Activated T-cell treated with anti-CD3 and anti-CD28 coated beads, Interleukin-2, amount 50 U/mL, for 72 hours (primary cell): ENCODE data around the gene LBH. TPM values are rescaled to one million over a fixed set of nuclear protein-coding genes. Genes with fewer than 3 reads are reported as not detected.

ENCODE experiments used
- ATAC-seq, 2 donors: fragments of 150-1000 bp; cut with Tn5 transposase; replicated peaks in 1 of 2; 2 replicates each; pipeline ENCODE4 v1.10.0; 2021; ENCODE audit warnings: moderate library complexity in 2 of 2, mild to moderate bottlenecking in 1 of 2
- DNase-seq, 2 donors: peaks; one replicate each; pipeline ENCODE4 v3.0.0; 2021 to 2022; ENCODE audit warnings: mixed read lengths in 1 of 2
- H3K27ac Mint-ChIP-seq: one replicate; pipeline ENCODE4 v1.8.0; 2022; ENCODE audit warnings: mild to moderate bottlenecking, moderate library complexity, mixed read lengths
- H3K27me3 Mint-ChIP-seq: one replicate; pipeline ENCODE4 v1.8.0; 2022; ENCODE audit warnings: low read depth, mixed read lengths
- H3K36me3 Mint-ChIP-seq, 2 donors: one replicate each; pipeline ENCODE4 v1.8.0; 2022; ENCODE audit warnings: mixed read lengths in 2 of 2, mild to moderate bottlenecking in 1 of 2; ENCODE audit not compliant: insufficient read depth in 2 of 2
- H3K4me1 Mint-ChIP-seq: one replicate; pipeline ENCODE4 v1.8.0; 2022; ENCODE audit warnings: low read depth, mixed read lengths
- H3K4me3 Mint-ChIP-seq, 2 donors: one replicate each; pipeline ENCODE4 v1.8.0; 2022; ENCODE audit warnings: mild to moderate bottlenecking in 2 of 2, mixed read lengths in 2 of 2, moderate library complexity in 2 of 2
- H3K9me3 Mint-ChIP-seq, 2 donors: one replicate each; pipeline ENCODE4 v1.8.0; 2022; ENCODE audit warnings: mixed read lengths in 2 of 2
- total RNA-seq, 2 donors: library from RNA; stranded (reverse); gene quantifications; one replicate each; pipeline ENCODE4 v1.2.3, GENCODE V29; 2022

The LBH gene
- total RNA-seq, 2 donors from 2014 or later: 129 to 133 TPM

DNA sequence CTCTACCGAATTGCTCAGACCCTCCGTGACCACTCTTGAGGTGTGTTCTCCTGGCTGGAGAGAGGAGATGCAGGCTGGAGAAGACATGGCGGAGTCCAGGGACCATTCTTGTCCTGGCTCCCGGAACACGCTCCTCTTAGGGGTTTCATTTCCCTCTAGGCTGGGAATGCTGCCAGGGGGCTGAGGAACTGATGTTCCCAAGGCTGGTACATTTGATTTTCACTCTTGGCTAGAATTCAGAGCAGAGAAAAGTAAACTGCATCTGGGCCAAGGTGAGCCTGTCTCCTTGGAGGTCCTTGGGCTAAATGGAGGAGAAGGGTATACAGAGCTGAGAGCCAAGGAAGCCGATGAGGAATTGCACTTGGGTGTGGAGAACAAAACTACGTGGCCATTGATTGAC lies 28.2 kb upstream of the LBH start:
- no peak overlapping the region for H3K4me3 Mint-ChIP-seq
- H3K4me1 Mint-ChIP-seq: peaks cover 5% of the 10 kb centered on the region
- DNase-seq: no peak
- no peak overlapping the region for H3K27ac Mint-ChIP-seq
- no peak for ATAC-seq
- H3K36me3 Mint-ChIP-seq: no peaks in the 10 kb centered on the region
- no peaks in the 10 kb centered on the region for H3K27me3 Mint-ChIP-seq
- no peaks in the 10 kb centered on the region for H3K9me3 Mint-ChIP-seq

DNA sequence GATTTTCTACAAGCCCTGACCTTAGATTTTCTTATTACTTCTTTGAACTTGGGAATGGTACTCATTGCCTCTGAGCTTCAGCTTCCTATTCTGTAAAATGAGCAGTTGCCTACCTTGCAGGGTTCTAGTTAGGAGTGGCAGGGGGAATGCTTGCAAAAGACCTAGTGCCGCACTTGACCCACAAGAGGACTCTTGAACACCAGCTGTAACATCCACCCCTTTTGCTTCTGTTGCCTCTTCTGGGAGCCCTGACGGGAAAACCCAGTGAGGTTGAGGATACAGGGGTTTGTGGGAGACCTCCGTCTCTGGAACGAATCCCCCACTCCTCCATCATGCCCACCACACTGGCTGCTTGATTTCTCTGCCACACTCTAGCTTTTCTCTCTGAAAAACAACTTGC lies 27.1 kb upstream of the LBH start:
- no peak for ATAC-seq
- H3K4me3 Mint-ChIP-seq: no peak overlapping the region
- H3K9me3 Mint-ChIP-seq: no peaks in the 10 kb centered on the region
- H3K4me1 Mint-ChIP-seq: peaks cover 17% of the 10 kb centered on the region
- DNase-seq: no peak
- H3K27me3 Mint-ChIP-seq: no peaks in the 10 kb centered on the region
- H3K27ac Mint-ChIP-seq: no peak overlapping the region
- no peaks in the 10 kb centered on the region for H3K36me3 Mint-ChIP-seq

DNA sequence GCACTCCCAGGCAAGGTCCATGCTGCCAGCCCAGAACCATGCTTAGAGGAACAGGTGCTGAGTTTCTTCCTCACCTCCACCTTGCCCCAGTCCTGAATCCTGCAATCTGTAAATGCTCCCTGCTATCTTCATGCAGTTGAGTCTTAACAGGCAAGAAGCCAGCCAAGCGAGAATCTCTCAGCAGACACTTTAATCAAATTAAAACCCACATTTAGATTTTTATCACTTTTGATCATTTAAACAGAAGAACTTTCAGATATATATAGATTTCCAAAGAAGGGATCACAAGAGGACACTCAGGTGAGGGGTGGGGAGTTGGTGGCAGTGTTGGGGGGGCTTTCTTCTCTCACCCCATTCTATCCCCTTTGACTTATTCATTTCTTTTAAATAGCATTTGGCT lies 25.9 kb upstream of the LBH start:
- Mint-ChIP-seq H3K27ac (no peak overlapping the region), H3K36me3 (no peaks in the 10 kb centered on the region), H3K4me3 (no peak overlapping the region), H3K9me3 (no peaks in the 10 kb centered on the region), H3K4me1 (peaks cover 25% of the 10 kb centered on the region), H3K27me3 (no peaks in the 10 kb centered on the region)
- ATAC-seq (no peak), DNase-seq (no peak)

DNA sequence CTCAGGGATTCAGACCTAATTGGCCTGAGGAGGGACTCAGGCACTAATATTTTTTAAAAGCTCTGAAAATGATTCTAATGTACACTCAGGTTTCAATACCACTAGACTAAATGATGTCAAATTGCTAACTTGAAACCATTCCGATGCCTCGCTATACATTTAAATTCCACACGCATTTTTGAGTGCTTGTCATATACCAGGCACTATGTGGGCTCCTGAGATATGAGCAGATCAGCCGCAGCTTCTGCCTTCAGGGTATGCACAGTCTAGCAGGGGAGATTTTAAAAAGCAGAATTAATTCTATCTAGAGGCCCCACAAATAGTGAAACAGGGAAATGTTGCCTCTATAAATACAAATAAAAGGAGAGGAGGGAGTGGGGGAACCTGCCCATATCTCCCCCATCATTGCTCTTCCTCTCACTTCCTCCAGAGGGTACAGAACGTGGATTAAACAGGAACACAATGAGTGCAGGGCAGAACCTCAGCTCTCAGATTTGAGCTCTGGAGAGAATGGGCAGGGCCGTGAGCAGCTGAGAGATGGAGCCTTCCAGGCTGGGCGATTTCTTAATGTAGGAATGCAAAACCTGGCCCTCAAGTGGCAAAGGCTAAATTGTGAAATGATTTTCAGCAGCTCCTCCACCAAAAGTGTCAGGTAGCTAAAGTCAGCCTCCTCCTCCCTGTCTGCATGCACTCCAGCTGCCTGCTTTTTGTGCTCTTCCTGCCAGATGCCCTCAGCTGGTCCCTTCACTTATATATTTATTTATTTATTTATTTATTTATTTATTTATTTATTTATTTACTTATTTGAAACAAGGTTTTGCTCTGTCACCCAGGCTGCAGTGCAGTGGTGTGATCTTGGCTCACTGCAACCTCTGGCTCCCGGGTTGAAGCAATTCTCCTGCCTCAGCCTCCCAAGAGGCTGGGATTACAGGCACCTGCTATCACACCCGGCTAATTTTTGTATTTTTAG lies 24.6 kb upstream of the LBH start:
- Mint-ChIP-seq H3K27me3 (no peaks in the 10 kb centered on the region), H3K4me3 (no peak overlapping the region), H3K27ac (no peak overlapping the region), H3K4me1 (peaks cover 25% of the 10 kb centered on the region), H3K9me3 (no peaks in the 10 kb centered on the region), H3K36me3 (no peaks in the 10 kb centered on the region)
- DNase-seq (no peak), ATAC-seq (no peak)

DNA sequence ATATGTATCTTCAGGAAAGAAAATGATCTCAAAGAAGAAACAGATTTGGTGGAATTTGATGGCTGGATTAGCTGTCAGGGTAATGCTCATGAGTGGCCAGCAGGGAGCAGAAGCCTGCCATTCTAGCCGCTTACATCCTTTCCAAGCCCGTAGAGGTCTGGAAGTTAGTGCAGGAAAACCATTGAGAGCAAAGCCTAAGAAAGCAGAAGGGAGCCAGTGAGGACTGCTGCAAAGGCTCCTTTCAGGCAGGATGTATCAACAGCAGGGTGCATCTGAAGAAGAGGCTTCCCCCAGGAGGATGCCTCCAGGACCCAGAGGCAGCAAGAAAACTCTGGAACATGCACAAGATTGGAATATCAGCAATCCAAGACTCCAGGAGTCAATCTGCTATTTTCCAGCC lies 22.9 kb upstream of the LBH start:
- H3K27me3 Mint-ChIP-seq: no peaks in the 10 kb centered on the region
- H3K4me1 Mint-ChIP-seq: peaks cover 25% of the 10 kb centered on the region
- no peaks in the 10 kb centered on the region for H3K9me3 Mint-ChIP-seq
- ATAC-seq (peak; percentile 46 to 47), DNase-seq (peak in 1 of 2 donors; percentile 32)
- H3K36me3 Mint-ChIP-seq: no peaks in the 10 kb centered on the region
- H3K27ac Mint-ChIP-seq: no peak overlapping the region
- no peak overlapping the region for H3K4me3 Mint-ChIP-seq

DNA sequence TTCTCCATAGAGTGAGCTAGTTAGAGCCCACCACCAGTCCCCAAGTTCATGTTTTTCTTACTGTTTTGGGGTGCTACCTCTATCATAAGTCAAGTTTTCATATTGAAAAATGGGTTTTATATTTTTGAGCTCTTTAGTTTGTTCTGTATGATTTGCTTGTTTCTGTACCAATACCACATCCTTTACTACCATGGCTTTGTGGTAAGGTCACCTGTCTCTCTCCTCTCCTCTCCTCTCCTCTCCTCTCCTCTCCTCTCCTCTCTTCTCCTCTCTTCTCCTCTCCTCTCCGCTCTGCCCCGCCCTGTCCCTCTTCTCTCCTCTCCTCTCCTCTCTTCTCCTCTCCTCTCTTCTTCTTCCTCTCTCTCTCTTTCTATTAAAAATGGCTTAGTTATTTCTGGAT lies 22.1 kb upstream of the LBH start:
- no peaks in the 10 kb centered on the region for H3K27me3 Mint-ChIP-seq
- peak overlapping the region; percentile 71 for H3K27ac Mint-ChIP-seq
- H3K4me3 Mint-ChIP-seq: peak overlapping the region in 1 of 2 donors; percentile 46
- H3K36me3 Mint-ChIP-seq: no peaks in the 10 kb centered on the region
- no peak for DNase-seq
- H3K9me3 Mint-ChIP-seq: no peaks in the 10 kb centered on the region
- peak; percentile 45 to 68 for ATAC-seq
- peaks cover 25% of the 10 kb centered on the region for H3K4me1 Mint-ChIP-seq

DNA sequence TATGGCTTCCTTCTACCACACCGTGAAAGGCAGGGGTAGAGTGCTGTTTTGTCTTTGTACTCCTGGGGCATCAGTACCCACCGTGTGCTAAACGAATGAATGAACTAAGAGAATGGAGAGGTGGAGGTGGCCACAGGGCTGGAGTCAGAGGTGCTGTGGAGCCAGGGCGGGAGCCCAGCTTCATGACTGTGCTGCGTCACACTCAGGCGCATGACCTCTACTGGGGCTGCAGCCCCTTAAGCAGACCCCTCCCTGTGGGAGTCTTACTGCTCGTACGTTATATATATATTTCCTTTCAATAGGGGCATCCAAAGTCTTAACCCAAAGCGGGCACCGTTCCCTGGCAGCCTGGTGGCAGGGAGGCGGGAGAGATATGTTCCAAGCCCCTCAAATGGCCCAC lies 18.0 kb upstream of the LBH start:
- no peaks in the 10 kb centered on the region for H3K27me3 Mint-ChIP-seq
- no peak for ATAC-seq
- no peak overlapping the region for H3K27ac Mint-ChIP-seq
- no peaks in the 10 kb centered on the region for H3K9me3 Mint-ChIP-seq
- H3K4me3 Mint-ChIP-seq: no peak overlapping the region
- no peak for DNase-seq
- H3K4me1 Mint-ChIP-seq: peaks cover 38% of the 10 kb centered on the region
- H3K36me3 Mint-ChIP-seq: no peaks in the 10 kb centered on the region

DNA sequence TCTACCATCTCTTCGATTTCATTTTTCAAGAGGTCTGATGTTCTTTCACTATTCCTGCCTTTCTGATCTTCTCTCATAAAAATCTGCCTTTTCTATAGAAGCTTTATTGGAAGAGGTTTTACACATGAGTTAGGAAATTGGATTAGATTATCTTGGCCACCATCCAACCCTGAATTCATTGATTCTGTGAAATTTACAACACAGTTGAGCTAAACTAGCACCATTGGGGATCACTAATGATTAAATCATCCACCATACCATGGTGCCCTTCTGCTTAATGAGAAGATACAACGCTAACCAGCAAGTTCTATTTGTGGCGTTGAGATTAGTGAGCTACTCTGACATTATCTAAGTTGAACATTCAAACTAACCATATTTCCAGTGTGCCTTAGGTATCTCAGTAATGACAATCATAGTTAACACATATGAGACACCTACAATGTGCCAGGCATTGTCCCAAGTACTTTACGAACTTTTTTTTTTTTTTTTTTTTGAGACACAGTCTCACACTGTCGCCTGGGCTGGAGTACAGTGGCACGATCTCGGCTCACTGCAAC lies 17.3 kb upstream of the LBH start:
- H3K27ac Mint-ChIP-seq: no peak overlapping the region
- no peak for DNase-seq
- no peaks in the 10 kb centered on the region for H3K27me3 Mint-ChIP-seq
- H3K9me3 Mint-ChIP-seq: no peaks in the 10 kb centered on the region
- H3K36me3 Mint-ChIP-seq: no peaks in the 10 kb centered on the region
- no peak for ATAC-seq
- peaks cover 31% of the 10 kb centered on the region for H3K4me1 Mint-ChIP-seq
- H3K4me3 Mint-ChIP-seq: no peak overlapping the region

DNA sequence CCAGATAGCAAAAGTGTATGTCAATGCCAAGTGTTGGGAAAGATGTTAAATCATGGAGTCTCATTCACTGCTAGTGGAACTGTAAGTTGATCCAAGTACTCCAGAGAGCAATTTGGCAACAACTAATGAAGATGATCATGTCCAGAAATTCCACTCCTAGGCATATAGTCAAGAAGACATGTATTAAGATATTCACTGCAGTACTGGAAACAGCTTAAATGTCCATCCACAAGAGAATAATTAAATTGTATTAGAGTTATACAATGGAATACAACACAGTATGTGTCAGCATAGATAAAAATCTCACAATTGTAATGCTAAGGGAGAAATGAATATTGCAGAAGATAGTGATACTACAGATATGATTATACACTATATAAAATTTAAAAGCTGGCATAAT lies 15.2 kb upstream of the LBH start:
- Mint-ChIP-seq H3K27me3 (no peaks in the 10 kb centered on the region), H3K9me3 (no peaks in the 10 kb centered on the region), H3K4me1 (peaks cover 26% of the 10 kb centered on the region), H3K27ac (peak overlapping the region; percentile 65), H3K36me3 (no peaks in the 10 kb centered on the region), H3K4me3 (no peak overlapping the region)
- ATAC-seq (peak; percentile 54 to 75), DNase-seq (no peak)

DNA sequence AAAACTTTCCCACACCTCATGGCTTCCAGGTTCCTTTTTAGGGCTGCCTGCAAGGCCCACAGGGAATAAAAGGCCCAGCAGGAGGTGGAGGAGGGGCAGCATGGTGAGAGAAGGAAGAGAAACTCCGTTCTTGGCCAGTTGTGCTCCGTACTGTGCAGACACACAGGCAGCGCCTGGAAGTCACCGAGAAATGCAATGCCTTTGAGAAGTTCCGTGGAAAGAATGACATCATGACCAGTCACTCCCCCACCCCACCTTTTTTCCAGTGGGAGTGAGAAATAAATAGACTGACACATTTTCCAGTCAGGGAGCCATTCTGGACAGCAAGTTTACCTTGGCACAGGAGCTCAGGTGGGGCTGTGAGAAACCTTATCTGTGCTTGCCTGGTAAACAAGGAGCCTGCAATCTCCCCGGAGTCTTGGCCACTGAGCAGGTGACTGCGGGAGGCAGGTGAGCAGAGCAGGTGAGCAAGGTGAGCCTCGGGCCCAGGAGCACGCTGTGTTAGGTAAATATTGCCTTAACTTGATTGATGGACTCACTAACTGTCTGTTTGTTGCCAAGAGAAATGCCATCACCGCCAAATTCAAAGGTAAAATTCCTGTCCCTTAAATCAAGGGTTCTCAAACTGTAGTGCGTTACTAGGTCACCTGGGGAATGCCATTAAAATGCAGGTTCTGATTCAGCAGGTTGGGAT lies 13.5 kb upstream of the LBH start:
- Mint-ChIP-seq H3K36me3 (no peaks in the 10 kb centered on the region), H3K9me3 (no peaks in the 10 kb centered on the region), H3K4me1 (peaks cover 33% of the 10 kb centered on the region), H3K27ac (no peak overlapping the region), H3K4me3 (no peak overlapping the region), H3K27me3 (no peaks in the 10 kb centered on the region)
- ATAC-seq (no peak), DNase-seq (no peak)

DNA sequence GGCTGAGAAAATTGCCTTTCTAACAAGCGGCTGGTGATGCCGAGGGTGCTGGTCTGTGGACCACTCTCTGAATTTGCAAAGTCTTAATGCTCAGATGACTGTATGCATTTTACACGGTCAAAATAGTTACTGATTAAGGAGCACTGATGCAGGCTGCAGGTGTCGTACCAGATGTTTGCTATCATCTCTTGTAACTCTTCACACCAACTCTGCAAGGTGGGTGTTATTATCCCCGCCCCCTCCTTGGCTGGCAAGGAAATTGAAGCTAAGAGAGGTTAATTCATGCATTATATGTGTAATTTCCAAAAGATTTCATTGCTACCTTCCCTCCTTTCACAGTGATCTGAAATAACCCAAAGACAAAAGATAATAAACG lies 13.0 kb upstream of the LBH start:
- no peak for DNase-seq

DNA sequence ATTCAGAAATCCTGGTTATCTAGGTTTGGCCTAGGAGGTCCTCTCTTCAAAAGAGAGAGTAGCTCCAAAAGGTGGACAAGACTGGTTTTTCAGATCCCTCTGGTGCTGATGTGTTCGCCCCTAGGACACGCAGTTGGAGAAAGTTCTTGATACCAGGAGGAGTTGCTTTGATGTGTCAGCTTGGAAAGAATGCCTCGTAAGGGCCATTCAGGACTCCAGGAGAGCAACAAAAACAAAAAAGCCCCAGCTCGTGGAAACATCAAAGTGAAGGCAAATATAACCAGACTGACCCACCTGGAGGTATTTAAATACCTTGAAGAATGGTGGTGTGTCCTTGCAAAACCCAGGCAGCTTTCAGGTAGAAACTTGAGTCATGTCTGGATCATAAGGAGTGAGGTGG lies 12.5 kb upstream of the LBH start:
- ATAC-seq: no peak

More for the DNA sequence above, 13.0 kb upstream of the LBH start:
- Mint-ChIP-seq H3K4me3 (no peak overlapping the region), H3K27me3 (no peaks in the 10 kb centered on the region), H3K36me3 (no peaks in the 10 kb centered on the region), H3K9me3 (no peaks in the 10 kb centered on the region), H3K4me1 (peaks cover 38% of the 10 kb centered on the region), H3K27ac (no peak overlapping the region)
- ATAC-seq: no peak

More for the DNA sequence above, 12.5 kb upstream of the LBH start:
- DNase-seq: no peak
- H3K27me3 Mint-ChIP-seq: no peaks in the 10 kb centered on the region
- H3K4me3 Mint-ChIP-seq: no peak overlapping the region
- peaks cover 43% of the 10 kb centered on the region for H3K4me1 Mint-ChIP-seq
- no peak overlapping the region for H3K27ac Mint-ChIP-seq
- no peaks in the 10 kb centered on the region for H3K9me3 Mint-ChIP-seq
- H3K36me3 Mint-ChIP-seq: no peaks in the 10 kb centered on the region
